NCI-H526 (cell line): ENCODE results near the gene HPD.

ENCODE experiments used
- DNase-seq, 2 experiments: peaks; one replicate each; lab custom pipeline; 2025; lab: John Stamatoyannopoulos, UW

HPD gene

DNA sequence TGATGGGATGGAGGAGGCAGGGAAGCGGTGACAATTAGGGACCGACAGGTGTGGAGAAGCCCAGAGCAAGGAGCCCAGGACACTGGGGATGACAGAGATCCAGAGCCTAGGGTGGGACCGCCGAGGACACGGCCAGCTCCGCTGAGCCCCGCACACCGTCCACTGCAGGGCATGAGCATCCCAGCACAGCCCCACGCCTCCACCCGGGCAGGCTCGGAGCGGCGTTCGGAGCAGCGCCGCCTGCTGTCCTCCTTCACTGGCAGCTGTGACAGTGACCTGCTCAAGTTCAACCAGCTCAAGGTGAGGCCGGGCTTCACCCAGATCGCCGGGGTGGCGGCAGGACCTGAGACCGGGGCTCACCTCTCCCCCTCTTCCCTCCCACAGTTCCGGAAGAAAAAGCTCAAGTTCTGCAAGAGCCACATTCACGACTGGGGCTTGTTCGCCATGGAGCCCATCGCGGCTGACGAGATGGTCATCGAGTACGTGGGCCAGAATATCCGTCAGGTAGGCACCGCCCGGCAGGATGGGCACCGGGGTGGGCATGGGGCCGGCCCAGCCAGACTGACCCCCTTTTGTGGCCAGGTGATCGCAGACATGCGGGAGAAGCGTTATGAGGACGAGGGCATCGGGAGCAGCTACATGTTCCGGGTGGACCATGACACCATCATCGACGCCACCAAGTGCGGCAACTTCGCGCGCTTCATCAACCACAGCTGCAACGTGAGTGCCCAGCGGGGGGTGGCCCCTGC lies 31.1 kb downstream of the HPD start:
- no peak for DNase-seq

DNA sequence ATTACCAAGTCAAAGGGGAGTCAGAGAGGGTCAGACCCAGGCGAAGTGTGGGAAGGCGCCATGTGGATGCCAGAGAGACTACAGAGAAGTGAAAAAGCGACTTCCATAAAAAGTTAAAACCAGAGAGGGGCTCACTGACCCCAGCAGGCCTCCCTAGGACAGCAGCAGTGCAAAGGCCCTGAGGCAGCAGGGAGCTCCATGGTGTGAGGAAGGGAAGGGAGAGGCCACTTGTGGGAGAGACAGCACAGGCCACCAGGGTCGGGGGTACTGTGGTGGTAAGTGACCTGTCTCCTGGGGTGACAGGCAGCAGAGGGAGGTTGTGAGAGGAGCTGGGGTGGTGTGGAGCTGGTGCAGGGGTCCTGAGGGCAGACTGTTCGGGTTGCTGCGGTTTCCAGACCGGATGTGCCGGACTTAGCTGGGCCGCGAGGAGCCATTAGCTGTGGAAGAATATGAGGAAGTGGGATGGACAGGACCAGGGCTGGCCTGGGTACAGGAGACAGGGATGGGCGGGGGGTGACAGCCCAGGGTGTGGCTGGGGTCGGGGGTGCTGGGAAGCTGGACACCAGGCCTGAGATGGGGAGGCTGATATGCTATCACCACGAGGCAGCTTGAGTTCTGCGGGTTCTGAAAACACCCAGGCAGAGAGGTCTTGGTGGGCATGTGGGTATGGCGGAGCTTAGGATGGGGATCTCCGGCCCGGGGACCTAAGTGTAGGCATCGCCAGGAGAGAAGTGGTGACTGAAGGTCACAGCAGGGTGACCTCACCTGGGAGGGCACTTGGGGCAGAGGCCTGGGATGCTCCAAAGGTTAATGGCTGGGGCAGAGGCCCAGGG lies 32.1 kb downstream of the HPD start:
- no peak for DNase-seq

DNA sequence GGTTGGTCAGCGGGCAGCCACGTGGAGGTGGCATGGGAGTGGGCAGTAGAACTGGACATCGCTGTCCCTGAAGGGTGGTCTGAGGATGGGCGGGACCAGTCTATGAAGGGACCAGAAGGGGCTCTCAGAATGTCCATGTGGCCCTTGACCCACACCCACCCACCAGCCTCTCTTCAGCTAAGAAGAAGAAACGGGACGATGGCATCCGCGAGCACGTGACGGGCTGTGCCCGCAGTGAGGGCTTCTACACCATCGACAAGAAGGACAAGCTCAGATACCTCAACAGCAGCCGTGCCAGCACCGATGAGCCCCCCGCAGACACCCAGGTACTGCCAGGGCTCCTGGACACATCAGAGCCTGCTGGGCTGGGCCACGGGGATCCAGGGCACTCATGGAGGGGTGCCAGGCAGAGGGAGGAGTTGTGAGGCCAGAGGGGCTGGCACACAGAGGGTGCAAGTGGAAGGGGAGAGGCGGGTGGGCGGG lies 33.6 kb downstream of the HPD start:
- no peak for DNase-seq

DNA sequence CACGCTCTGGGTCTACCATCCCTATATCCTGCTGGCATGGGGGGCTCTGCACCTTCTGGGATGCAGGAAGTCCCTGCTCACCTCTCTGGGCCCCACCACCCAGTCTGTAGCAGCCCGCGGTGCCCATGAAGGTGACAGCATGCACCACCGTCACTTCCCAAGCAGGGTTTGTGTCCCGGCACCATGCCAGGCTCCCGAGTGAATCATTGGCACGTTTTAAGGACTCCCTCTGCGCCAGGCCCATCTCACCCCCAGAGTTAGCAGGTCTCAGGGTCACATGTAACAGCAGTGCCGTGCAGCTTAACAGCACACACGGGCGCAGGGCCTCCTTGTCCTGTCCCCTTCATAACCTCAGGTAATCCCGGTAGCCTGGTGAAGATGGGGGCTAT lies 34.9 kb downstream of the HPD start:
- DNase-seq: no peak

DNA sequence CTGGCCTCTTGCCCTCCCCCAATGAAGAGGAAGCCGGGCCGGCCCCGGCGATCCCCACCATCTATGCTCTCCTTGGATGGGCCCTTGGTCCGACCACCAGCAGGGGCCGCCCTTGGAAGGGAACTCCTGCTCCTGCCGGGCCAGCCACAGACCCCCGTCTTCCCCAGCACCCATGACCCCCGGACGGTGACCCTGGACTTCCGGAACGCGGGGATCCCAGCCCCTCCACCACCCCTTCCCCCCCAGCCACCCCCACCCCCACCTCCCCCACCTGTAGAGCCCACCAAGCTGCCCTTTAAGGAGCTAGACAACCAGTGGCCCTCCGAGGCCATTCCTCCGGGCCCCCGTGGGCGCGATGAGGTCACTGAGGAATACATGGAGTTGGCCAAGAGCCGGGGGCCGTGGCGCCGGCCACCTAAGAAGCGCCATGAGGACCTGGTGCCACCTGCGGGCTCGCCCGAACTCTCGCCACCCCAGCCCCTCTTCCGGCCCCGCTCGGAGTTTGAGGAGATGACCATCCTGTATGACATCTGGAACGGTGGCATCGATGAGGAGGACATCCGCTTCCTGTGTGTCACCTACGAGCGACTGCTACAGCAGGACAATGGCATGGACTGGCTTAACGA lies 35.4 kb downstream of the HPD start:
- DNase-seq: no peak

DNA sequence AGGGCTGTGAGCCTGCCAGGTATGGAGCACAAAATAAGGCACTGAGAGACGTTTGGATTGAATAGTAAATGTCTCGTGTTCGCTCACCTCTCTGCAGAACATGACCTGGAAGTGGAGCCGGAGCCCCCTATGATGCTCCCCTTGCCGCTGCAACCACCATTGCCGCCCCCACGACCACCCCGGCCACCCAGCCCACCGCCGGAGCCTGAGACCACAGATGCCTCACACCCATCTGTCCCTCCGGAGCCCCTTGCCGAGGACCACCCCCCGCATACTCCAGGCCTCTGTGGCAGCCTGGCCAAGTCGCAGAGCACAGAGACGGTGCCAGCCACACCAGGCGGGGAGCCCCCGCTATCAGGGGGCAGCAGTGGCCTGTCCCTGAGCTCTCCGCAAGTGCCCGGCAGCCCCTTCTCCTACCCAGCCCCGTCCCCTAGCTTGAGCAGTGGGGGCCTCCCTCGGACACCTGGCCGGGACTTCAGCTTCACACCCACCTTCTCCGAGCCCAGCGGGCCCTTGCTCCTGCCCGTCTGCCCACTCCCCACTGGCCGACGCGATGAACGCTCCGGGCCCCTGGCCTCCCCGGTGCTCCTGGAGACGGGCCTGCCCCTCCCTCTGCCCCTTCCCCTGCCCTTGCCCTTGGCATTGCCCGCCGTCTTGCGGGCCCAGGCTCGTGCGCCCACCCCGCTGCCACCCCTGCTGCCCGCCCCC lies 36.1 kb downstream of the HPD start:
- no peak for DNase-seq

DNA sequence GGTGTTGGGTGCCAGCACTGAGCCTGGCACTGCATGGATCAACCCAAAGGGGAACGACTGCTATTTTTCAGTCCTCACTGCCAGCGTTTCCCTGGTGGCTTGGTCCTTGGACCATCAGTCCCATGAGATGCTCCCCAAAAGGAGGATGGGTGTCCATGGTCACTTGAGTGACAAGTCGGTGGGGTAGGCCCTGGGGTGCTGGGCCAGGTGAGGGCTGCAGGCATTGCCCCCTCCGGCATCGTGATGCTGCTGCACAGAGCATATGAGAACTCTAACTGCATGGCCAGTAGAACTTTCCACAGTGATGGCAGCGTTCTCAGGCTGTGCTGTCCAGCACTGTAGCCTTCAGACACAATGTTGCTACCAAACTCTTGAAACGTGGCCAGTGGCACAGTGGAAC lies 38.6 kb downstream of the HPD start:
- DNase-seq: no peak

DNA sequence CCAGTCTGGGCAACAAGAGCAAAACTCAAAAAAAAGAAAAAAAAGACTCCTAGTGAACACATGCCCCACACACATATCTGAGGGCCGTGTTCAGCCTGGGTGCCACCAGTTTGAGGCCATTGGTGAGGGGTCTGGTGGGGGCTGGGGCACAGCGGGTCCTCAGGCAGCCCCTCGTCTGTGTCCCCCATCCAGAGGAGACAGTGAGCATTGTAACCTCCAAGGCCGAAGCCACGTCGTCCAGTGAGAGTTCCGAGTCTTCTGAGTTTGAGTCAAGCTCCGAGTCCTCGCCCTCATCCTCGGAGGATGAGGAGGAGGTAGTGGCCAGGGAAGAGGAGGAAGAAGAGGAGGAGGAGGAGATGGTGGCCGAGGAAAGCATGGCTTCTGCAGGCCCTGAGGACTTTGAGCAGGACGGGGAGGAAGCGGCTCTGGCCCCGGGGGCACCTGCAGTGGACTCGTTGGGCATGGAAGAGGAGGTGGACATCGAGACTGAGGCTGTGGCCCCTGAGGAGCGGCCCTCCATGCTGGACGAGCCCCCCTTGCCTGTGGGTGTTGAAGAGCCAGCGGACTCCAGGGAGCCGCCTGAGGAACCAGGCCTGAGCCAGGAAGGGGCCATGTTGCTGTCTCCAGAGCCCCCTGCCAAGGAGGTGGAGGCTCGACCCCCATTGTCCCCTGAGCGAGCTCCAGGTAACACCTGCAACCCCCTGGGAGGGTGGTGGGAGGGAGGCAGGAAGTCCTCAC lies 39.3 kb downstream of the HPD start:
- DNase-seq: no peak

DNA sequence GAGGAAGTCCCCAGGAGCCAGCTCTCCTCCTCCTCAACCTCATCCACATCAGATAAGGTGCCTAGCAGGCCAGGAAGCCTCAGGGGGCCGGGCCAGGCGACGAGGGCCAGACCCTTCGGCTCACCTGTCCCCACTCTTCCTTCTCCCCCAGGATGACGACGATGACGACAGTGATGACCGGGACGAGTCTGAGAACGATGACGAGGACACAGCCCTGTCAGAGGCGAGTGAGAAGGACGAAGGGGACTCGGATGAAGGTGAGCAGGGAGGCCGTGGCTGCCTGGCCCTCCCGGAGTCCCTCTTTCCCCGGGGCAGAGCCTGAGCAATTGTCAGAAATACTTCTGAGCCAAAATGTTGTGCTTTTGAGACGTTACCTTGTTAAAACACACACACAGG lies 41.0 kb downstream of the HPD start:
- no peak for DNase-seq

DNA sequence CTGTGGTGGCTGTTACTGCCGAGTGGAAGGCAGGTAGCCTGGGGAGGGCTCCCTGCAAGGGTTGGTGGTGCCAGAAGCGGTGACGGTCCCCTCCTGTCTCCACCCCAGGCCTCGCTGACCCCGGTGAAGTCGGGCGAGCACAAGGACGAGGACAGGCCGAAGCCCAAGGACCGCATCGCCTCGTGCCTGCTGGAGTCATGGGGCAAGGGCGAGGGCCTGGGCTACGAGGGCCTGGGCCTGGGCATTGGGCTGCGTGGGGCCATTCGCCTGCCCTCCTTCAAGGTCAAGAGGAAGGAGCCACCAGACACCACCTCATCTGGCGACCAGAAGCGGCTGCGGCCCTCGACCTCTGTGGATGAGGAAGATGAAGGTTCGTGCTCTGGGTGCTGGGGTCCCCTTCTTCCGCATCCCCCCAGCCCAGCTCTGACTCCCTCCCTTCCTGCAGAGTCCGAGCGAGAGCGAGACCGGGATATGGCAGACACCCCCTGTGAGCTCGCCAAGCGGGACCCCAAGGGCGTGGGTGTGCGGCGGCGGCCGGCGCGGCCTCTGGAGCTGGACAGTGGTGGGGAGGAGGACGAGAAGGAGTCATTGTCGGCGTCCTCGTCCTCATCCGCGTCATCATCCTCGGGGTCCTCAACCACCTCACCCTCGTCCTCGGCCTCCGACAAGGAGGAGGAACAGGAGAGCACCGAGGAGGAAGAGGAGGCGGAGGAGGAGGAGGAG lies 41.6 kb downstream of the HPD start:
- DNase-seq: no peak

DNA sequence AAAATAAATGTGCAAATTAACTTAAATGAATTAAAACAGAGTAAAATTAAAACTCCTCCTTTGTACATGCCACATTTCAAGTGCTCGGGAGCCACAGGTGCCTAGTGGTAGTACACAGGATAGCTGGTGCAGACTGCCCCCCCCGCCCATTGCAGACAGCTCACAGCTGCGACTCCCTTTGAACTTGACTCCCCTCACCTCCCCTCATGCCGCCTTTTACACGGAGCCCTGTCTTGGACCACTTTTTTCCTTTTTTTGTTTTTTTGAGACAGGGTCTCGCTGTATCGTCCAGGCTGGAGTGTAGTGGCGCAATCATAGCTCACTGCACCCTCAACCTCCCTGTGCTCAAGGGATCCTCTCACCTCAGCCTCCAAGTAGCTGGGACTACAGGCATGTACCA lies 43.4 kb downstream of the HPD start:
- no peak for DNase-seq

DNA sequence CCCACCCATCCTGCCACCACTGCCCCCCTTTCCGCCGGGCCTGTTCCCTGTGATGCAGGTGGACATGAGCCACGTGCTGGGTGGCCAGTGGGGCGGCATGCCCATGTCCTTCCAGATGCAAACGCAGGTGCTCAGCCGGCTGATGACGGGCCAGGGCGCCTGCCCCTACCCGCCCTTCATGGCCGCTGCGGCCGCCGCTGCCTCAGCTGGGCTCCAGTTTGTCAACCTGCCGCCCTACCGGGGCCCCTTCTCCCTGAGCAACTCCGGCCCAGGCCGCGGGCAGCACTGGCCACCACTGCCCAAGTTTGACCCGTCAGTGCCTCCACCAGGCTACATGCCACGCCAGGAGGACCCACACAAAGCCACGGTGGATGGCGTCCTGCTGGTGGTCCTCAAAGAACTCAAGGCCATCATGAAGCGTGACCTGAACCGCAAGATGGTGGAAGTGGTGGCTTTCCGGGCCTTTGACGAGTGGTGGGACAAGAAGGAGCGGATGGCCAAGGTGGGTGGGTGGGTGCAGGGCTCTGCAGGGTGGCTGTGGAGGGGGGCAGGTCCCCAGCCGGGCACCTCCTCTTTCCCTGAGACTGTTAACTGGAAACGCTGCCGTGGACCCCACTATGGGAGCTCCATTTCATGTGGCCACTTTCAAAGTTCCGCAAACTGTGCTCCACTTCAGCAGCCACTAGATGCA lies 44.1 kb downstream of the HPD start:
- DNase-seq: no peak

DNA sequence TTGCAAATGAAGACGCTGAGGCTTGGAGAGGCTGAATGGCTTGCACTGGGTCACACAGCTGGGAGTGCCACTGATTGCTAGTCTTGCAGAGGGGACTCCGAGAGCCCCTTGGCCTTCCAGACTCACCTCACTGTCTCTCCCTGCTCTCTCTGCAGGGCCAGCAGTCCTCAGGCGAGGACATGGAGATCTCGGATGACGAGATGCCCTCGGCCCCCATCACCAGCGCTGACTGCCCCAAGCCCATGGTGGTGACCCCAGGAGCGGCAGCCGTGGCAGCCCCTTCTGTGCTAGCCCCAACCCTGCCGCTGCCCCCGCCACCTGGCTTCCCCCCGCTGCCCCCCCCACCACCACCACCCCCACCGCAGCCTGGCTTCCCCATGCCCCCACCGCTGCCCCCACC lies 44.7 kb downstream of the HPD start:
- no peak for DNase-seq

DNA sequence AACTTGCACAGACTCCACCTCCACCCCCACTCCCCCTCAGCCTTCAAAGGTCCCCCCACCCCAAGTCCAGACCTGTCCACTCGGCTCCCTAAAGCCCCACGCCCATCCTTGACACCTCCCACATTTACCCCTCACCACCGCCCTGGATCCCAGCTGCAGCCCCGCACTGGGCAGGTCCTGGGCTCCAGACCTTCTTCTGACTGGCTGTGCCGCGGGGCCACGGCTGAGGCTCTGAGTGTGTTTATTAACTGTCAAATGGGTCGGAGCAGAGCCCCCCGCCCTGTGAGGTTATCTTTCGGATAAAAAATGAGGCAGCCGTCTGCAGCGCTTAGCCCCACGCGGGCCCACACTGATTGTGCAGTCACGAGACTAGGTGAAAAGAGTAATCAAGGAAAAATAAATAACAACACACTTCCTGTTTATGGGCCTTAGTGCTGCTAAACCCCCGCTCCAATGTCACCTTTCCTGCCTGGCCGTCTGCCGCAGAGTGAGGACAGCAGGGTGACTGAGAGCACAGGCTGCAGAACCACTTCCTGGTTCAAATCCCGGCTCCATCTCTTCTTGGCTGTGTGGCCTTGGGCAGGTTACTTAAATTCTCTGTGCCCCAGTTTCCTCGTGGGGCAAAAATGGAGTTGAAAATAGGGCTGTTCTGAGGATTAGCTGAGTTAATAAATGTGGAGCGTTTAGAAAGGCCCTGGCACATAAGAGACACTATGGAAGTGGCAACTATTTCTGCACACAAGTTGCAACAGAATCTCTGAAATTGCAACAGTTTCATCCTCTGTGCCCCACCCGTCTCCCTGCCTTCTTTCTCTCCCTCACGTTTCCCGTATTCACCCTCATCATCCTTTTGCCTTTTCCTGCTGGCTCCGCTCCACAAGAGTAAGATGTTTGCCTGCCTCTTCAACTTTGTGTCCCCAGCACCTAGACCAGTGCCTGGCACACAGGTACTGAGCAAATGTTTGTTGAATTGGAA lies 45.5 kb downstream of the HPD start:
- no peak for DNase-seq

DNA sequence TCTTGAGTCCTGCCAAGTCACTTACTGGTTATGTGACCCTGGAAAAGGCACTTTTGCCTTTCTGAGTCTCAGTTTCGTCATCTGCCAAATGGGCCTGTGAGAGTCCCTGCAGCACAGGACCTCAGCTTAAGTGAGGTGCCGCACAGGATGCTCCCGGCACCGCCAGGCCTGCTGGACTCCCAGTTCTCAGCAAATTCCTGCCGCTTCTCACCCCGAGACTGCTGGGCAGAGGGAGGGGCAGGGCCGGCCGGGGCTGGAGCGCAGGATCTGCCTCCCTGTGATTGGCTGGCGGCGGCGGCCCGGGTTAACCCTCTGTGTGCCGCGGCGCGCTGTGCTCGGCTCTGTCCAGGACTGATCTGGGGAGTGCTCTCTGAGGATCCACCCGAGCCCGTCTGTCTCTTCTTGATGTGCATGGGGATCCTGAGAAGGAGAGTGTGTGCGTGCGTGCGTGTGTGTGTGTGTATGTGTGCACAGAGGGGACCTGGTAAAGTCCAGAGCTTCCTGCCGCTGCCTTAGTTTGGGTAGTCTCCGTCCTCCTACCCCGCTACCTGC lies 46.3 kb downstream of the HPD start:
- peak in 1 of 2 experiments; percentile 82 for DNase-seq

DNA sequence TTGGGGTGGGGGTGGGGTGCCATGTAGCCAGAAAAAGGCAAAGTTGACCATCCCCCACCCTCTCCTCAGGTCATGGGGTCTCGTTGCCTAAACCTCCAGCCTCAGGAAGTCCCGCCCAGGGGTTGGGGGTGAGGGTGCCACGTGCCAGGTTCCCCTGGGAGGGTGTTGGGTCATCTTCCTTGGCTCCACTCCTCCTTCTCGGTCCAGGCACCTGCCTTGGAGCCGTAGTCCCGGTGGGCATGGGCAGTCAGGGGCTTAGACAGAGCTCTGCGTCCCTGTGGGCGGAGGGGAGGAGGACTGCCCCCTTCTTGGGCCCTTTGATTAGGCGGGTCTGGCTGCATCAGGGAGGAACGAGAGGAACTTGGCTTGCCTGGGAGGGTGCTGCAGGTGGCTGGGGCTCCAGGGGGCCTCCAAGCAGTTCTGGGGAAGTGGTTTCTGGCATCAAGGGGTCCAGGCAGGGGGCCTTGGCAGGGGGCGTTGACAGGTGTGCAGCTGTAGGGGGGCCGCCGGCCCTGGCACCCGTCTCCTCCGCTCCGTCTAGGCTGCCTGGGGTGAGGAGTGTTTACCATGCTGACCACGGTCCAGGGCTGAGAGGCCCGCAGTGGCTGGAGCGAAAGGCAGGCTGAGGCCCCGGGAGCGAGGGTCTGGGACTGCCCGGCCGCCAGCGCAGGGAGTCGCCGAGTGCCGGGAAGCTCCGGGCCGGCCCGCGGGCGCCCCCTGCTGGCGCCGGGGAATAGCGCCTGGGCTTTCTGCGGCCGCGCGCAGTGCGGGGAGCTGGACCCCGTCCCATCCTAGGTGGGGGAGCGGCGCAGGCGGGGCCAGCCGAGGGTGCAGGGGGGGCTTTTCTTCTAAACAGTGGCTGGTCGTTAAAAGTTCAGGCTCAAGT lies 47.0 kb downstream of the HPD start:
- peak; percentile 23 to 79 for DNase-seq

DNA sequence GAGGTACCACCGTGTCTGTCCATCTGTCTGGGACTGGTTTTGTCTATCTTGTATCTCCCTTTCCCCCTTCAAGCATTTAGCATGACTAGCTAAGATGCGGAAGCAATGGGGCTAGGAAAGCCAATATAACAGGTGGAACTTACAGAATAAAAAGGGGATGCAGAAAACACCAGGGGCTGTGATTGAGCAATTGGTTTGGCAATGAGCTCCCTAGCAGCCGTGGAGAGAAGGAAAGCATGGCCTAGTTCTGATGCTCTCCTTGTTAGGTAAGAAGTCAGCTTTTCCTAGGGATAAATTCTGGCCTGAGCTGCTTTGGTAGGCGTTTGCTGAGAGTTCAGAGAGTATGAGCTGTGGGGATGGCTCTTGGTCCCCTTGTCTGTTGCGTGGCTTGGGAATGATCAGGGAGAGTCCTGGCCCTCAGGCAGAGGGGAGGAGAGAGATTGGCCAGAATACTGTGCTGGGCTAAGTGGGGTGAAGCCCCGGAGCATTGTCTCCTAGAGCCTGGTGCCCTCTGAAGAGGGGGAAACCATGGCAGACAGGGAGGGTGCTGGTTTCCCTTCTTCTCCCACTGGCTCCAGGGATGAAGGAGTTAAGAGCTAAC lies 47.7 kb downstream of the HPD start:
- no peak for DNase-seq
